Fibroblast of skin of left biceps (primary cell): ENCODE data around the gene TRABD2B.

Experiments used
- DNase-seq, 2 experiments: peaks; one replicate each; pipeline ENCODE4 v3.0.0-alpha.2; 2013; ENCODE audit warnings: low read depth in 2 of 2

Gene TRABD2B

GRCh38 chr1:48021792-48022191 is 24.6 kb upstream of the TRABD2B start:
- DNase-seq: no peak

- DNase-seq: no peak
Measured at GRCh38 chr1:48019714-48020315, 22.6 kb upstream of the TRABD2B start.

- DNase-seq: no peak
Measured at GRCh38 chr1:48018799-48019198, 21.6 kb upstream of the TRABD2B start.

GRCh38 chr1:48017716-48018115 is 20.5 kb upstream of the TRABD2B start:
- DNase-seq: no peak

- no peak for DNase-seq
Measured at GRCh38 chr1:48016515-48016914, 19.3 kb upstream of the TRABD2B start.

- no peak for DNase-seq
Measured at GRCh38 chr1:48013270-48013669, 16.1 kb upstream of the TRABD2B start.

GRCh38 chr1:48007047-48007446 is 9.9 kb upstream of the TRABD2B start:
- DNase-seq: no peak

- no peak for DNase-seq
Measured at GRCh38 chr1:48006264-48006663, 9.1 kb upstream of the TRABD2B start.

GRCh38 chr1:48005253-48006117 is 8.3 kb upstream of the TRABD2B start:
- no peak for DNase-seq

- no peak for DNase-seq
Measured at GRCh38 chr1:48003741-48004531, 6.8 kb upstream of the TRABD2B start.

GRCh38 chr1:48002142-48002541 is 5.0 kb upstream of the TRABD2B start:
- no peak for DNase-seq

- no peak for DNase-seq
Measured at GRCh38 chr1:48001696-48002095, 4.5 kb upstream of the TRABD2B start.

- no peak for DNase-seq
Measured at GRCh38 chr1:48000883-48001282, 3.7 kb upstream of the TRABD2B start.

GRCh38 chr1:47999097-47999496 is 1.9 kb upstream of the TRABD2B start:
- no peak for DNase-seq

GRCh38 chr1:47998396-47998990 is 1.3 kb upstream of the TRABD2B start:
- DNase-seq: no peak

GRCh38 chr1:47996406-47997226 is 569 bp downstream of the TRABD2B start:
- DNase-seq: no peak

- DNase-seq: no peak
Measured at GRCh38 chr1:47996060-47996405, 1.2 kb downstream of the TRABD2B start.

GRCh38 chr1:47995306-47996050 is 1.7 kb downstream of the TRABD2B start:
- no peak for DNase-seq

GRCh38 chr1:47993881-47994625 is 3.1 kb downstream of the TRABD2B start:
- DNase-seq: no peak

GRCh38 chr1:47993416-47993740 is 3.8 kb downstream of the TRABD2B start:
- DNase-seq: no peak
